Measurements from ENCODE around the gene SLC26A1.

DNA sequence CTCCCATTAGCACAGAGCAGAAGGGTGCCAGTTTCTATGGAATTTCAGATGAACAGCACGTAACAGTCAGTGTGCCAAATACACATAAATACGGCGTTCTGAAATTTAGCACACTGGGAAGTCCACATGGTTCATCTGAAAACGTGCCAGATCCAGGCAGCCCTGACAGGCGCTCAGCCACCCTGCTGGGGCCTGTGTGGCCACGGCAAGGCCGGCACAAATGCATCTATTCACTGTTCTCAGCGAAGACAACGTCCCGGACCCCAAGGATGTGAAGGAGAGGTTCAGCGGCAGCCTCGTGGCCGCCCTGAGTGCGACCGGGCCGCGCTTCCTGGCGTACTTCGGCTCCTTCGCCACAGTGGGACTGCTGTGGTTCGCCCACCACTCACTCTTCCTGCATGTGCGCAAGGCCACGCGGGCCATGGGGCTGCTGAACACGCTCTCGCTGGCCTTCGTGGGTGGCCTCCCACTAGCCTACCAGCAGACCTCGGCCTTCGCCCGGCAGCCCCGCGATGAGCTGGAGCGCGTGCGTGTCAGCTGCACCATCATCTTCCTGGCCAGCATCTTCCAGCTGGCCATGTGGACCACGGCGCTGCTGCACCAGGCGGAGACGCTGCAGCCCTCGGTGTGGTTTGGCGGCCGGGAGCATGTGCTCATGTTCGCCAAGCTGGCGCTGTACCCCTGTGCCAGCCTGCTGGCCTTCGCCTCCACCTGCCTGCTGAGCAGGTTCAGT lies 35.5 kb downstream of the SLC26A1 start:
- TF ChIP-seq, protein P1, sequence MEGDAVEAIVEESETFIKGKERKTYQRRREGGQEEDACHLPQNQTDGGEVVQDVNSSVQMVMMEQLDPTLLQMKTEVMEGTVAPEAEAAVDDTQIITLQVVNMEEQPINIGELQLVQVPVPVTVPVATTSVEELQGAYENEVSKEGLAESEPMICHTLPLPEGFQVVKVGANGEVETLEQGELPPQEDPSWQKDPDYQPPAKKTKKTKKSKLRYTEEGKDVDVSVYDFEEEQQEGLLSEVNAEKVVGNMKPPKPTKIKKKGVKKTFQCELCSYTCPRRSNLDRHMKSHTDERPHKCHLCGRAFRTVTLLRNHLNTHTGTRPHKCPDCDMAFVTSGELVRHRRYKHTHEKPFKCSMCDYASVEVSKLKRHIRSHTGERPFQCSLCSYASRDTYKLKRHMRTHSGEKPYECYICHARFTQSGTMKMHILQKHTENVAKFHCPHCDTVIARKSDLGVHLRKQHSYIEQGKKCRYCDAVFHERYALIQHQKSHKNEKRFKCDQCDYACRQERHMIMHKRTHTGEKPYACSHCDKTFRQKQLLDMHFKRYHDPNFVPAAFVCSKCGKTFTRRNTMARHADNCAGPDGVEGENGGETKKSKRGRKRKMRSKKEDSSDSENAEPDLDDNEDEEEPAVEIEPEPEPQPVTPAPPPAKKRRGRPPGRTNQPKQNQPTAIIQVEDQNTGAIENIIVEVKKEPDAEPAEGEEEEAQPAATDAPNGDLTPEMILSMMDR (IDR thresholded peaks at IDR 0.05) = no peak
- TF ChIP-seq POLR2AphosphoS5 (IDR thresholded peaks at IDR 0.05; ENCODE audit: low read depth, low read length) (no peak), SIN3A (IDR thresholded peaks at IDR 0.05; ENCODE audit: borderline replicate concordance, insufficient read depth, low read depth, low read length) (no peak)

All from Panc1 (cell line).